GM12878 (cell line): ENCODE data around the gene ZMIZ2. TPM values are rescaled to one million over a fixed set of nuclear protein-coding genes. Genes with fewer than 3 reads are reported as not detected.

Source experiments
- ATAC-seq: fragments of 200-7000 bp; cut with Tn5 transposase; 3 replicates; pipeline ENCODE4 v1.9.1; 2020; ENCODE audit warnings: mild to moderate bottlenecking, moderate library complexity
- BruUV-seq: library from RNA; stranded (reverse); fragments of 400-500 nt; replicated peaks from 2 replicates; lab custom pipeline; 2021; lab: Mats Ljungman, UMichigan
- CTCF ChIA-PET: fragments of 300-600 bp; sonication (Branson Sonifier 250); formaldehyde crosslinking; extraction: SDS; loops from one replicate; lab custom pipeline; 2021; ENCODE audit warnings: inconsistent platforms; lab: Yijun Ruan, JAX
- POLR2A ChIA-PET: fragments of 350-600 bp; formaldehyde crosslinking; extraction: SDS; loops from one replicate; lab custom pipeline; 2021; ENCODE audit warnings: inconsistent platforms; lab: Charles Lee
- RAD21 ChIA-PET: fragments of 300-600 bp; sonication (Branson Sonifier 250); formaldehyde crosslinking; loops from one replicate; lab custom pipeline; 2023; ENCODE audit warnings: antibody characterized with exemption; ENCODE audit not compliant: unreplicated experiment; lab: Charles Lee
- SMC1A ChIA-PET: fragments of 300-600 bp; sonication (Branson Sonifier 250); formaldehyde crosslinking; loops from one replicate; lab custom pipeline; 2023; ENCODE audit not compliant: unreplicated experiment, uncharacterized antibody; lab: Charles Lee
- DNase-seq: peaks from one replicate; pipeline ENCODE4 v3.0.0-alpha.2; 2011; ENCODE audit warnings: low read depth, low spot score
- FAIRE-seq: peaks from 3 replicates; lab custom pipeline; 2011; peaks lifted over from hg19 to GRCh38; lab: Jason Lieb, UNC
- H2AFZ ChIP-seq: 2 replicates; pipeline ENCODE4 v1.6.0; 2011; ENCODE audit warnings: low read depth, low read length, control low read depth; ENCODE audit not compliant: control insufficient read depth
- H3K27ac ChIP-seq: 2 replicates; pipeline ENCODE4 v1.5.1; 2011; ENCODE audit warnings: control low read depth; ENCODE audit not compliant: control insufficient read depth, insufficient read depth
- H3K27me3 ChIP-seq, 2 experiments: replicated peaks in 1 of 2; 2 replicates each; pipeline versions ENCODE4 v1.6.0 to v1.6.1; 2011; ENCODE audit warnings: low read length in 1 of 2; ENCODE audit not compliant: control insufficient read depth in 2 of 2, insufficient read depth in 2 of 2
- H3K36me3 ChIP-seq, 2 experiments: 2 replicates each; pipeline ENCODE4 v1.5.1; 2011; ENCODE audit warnings: low read length in 1 of 2; ENCODE audit not compliant: control insufficient read depth in 2 of 2, insufficient read depth in 2 of 2
- H3K4me1 ChIP-seq: 2 replicates; pipeline ENCODE4 v1.6.1; 2011; ENCODE audit warnings: mild to moderate bottlenecking, low read length, moderate library complexity, mixed read lengths; ENCODE audit not compliant: control insufficient read depth, insufficient read depth
- H3K4me2 ChIP-seq: 2 replicates; pipeline ENCODE4 v1.6.0; 2011; ENCODE audit warnings: control low read depth; ENCODE audit not compliant: control insufficient read depth, insufficient read depth
- H3K4me3 ChIP-seq: fragments of 200-600 bp; sonication (generic); 2 replicates; pipeline ENCODE4 v1.5.1; 2016
- H3K79me2 ChIP-seq: 2 replicates; pipeline ENCODE4 v1.6.0; 2011; ENCODE audit warnings: low read length; ENCODE audit not compliant: control insufficient read depth, insufficient read depth
- H3K9ac ChIP-seq: 2 replicates; pipeline ENCODE4 v1.8.0; 2011; ENCODE audit warnings: low read length, control low read depth, mixed read lengths; ENCODE audit not compliant: control insufficient read depth, insufficient read depth
- H3K9me3 ChIP-seq: replicated peaks from 3 replicates; pipeline ENCODE4 v1.5.1; 2011; ENCODE audit warnings: mild to moderate bottlenecking, low read length; ENCODE audit not compliant: control insufficient read depth, insufficient read depth
- H4K20me1 ChIP-seq: 2 replicates; pipeline ENCODE4 v1.6.0; 2011; ENCODE audit not compliant: control insufficient read depth, insufficient read depth
- ATF3 ChIP-seq: IDR thresholded peaks from 2 replicates; pipeline ENCODE4 v1.6.1; 2011; ENCODE audit warnings: low read depth, mild to moderate bottlenecking, low read length, moderate library complexity, borderline replicate concordance; ENCODE audit errors: extremely low read depth
- CBX3 ChIP-seq: fragments of 200-600 bp; sonication (generic); IDR thresholded peaks from 2 replicates; pipeline ENCODE4 v1.6.1; 2016; ENCODE audit warnings: low read depth, borderline replicate concordance
- CHD4 ChIP-seq: fragments of 200-600 bp; sonication (generic); IDR thresholded peaks from 2 replicates; pipeline ENCODE4 v1.6.1; 2016; ENCODE audit warnings: mild to moderate bottlenecking
- E4F1 ChIP-seq: fragments of 450-650 bp; IDR thresholded peaks from 2 replicates; pipeline ENCODE4 v1.6.1; 2018; ENCODE audit warnings: borderline replicate concordance, mild to moderate bottlenecking; ENCODE audit not compliant: partially characterized antibody
- EGR1 ChIP-seq, 2 experiments: IDR thresholded peaks; 1 replicate in 1 of 2; 2 replicates in 1 of 2; pipeline ENCODE4 v1.6.1; 2011 to 2012; ENCODE audit warnings: low read depth in 2 of 2, low read length in 2 of 2, borderline replicate concordance in 1 of 2, mild to moderate bottlenecking in 1 of 2, moderate library complexity in 1 of 2
- MEF2A ChIP-seq: IDR thresholded peaks from 2 replicates; pipeline ENCODE4 v1.6.1; 2011; ENCODE audit warnings: low read depth, mild to moderate bottlenecking, low read length, moderate library complexity; ENCODE audit not compliant: insufficient read depth
- NBN ChIP-seq: fragments of 450-650 bp; IDR thresholded peaks from 2 replicates; pipeline ENCODE4 v1.6.1; 2016
- RCOR1 ChIP-seq: conservative IDR thresholded peaks from 2 replicates; pipeline ENCODE4 v1.6.1; 2012; ENCODE audit warnings: low read depth, low read length, improper control_type of control experiment
- REST ChIP-seq: IDR thresholded peaks from 2 replicates; pipeline ENCODE4 v1.6.1; 2012; ENCODE audit warnings: mild to moderate bottlenecking, low read depth, low read length
- SRF ChIP-seq, 2 experiments: IDR thresholded peaks; 2 replicates each; pipeline ENCODE4 v1.6.1; 2011; ENCODE audit warnings: low read depth in 2 of 2, low read length in 2 of 2, mild to moderate bottlenecking in 1 of 2, moderate library complexity in 1 of 2
- TAF1 ChIP-seq: IDR thresholded peaks from 2 replicates; pipeline ENCODE4 v1.6.1; 2011; ENCODE audit warnings: mild to moderate bottlenecking, low read depth, low read length, borderline replicate concordance
- TARDBP ChIP-seq: IDR thresholded peaks from 2 replicates; pipeline ENCODE4 v1.6.1; 2016; ENCODE audit warnings: borderline replicate concordance
- USF1 ChIP-seq: IDR thresholded peaks from 2 replicates; pipeline ENCODE4 v1.6.1; 2011; ENCODE audit warnings: borderline replicate concordance, low read depth, mild to moderate bottlenecking, moderate library complexity, mixed read lengths, low read length; ENCODE audit not compliant: insufficient read depth; ENCODE audit errors: extremely low read length
- ZNF217 ChIP-seq: fragments of 450-650 bp; IDR thresholded peaks from 2 replicates; pipeline ENCODE4 v1.6.1; 2017; ENCODE audit warnings: antibody characterized with exemption, mild to moderate bottlenecking
- ZSCAN29 ChIP-seq: fragments of 450-650 bp; IDR thresholded peaks from 2 replicates; pipeline ENCODE4 v1.6.1; 2017; ENCODE audit warnings: mild to moderate bottlenecking, moderate library complexity
- WGBS: methylation state at CpG from one replicate; pipeline ENCODE4 v1.1.6; 2016; ENCODE audit warnings: low lambda C conversion rate; ENCODE audit not compliant: insufficient replicate concordance, insufficient coverage; ENCODE audit errors: missing lambda C conversion rate; 5-methylcytosine and 5-hydroxymethylcytosine counted together
- in situ Hi-C: fragments of 300-500 bp; cut with MboI; formaldehyde crosslinking; loops from 9 replicates; pipeline ENCODE4 v1.14.3; 2018; ENCODE audit warnings: mixed read lengths
- intact Hi-C: fragments of 100-400 bp; cut with micrococcal nuclease; formaldehyde crosslinking; loops from one replicate; pipeline ENCODE4 v1.14.2; 2022; ENCODE audit not compliant: unreplicated experiment
- polyA plus RNA-seq, 11 experiments: library from polyadenylated mRNA; depleted of rRNA in 4 of 11; unstranded in 6 of 11; stranded (reverse) in 5 of 11; fragments of >200 nt; fragmentation: Nextera tagmentation in 4 of 11; fragmentation: Illumina TruSeq in 1 of 11; extraction: Ambion mirVana in 4 of 11; extraction: Trizol in 1 of 11; gene quantifications; 1 replicate in 1 of 11; 2 replicates in 10 of 11; pipeline versions ENCODE4 v1.2.1 to v1.2.3, GENCODE V29; 2011 to 2016; ENCODE audit warnings: inconsistent platforms in 2 of 11, missing spikeins in 2 of 11, low read depth in 1 of 11
- total RNA-seq, 4 experiments: library from RNA; depleted of rRNA in 3 of 4; stranded (reverse); fragments of >200 nt in 3 of 4; fragmentation: Illumina TruSeq in 1 of 4; extraction: Trizol in 1 of 4; gene quantifications; 2 replicates each; pipeline versions ENCODE4 v1.2.1 to v1.2.3, GENCODE V29; 2013 to 2021

The ZMIZ2 gene
- total and polyA plus RNA-seq, 10 of the 15 experiments (the other 5 are each of a cell fraction or from before 2014, with no cell fraction given): 0.71 to 158 (median 17.0) TPM

- intact Hi-C loops (no loop called here), in situ Hi-C loops (no loop called here)
- Histone ChIP-seq H3K36me3 (peaks cover 20 to 26% of the 10 kb centered on the region in 2 experiments), H3K4me1 (peaks cover 22% of the 10 kb centered on the region), H4K20me1 (peaks cover 6% of the 10 kb centered on the region; the same call in 1 of the 2 replicates), H3K4me3 (no peak overlapping the region), H3K27me3 (no peaks in the 10 kb centered on the region), H3K9me3 (no peaks in the 10 kb centered on the region), H3K79me2 (peaks cover 46% of the 10 kb centered on the region), H2AFZ (no peak overlapping the region), H3K9ac (no peak overlapping the region), H3K27ac (no peak overlapping the region), H3K4me2 (no peak overlapping the region)
- no peak for ATAC-seq
- ChIA-PET RAD21 (no interaction called here), POLR2A (interaction anchor here (0.8 kb wide), 1 partner anchor 120 kb away, joined by 7 read pairs; no protein-coding TSS in a partner anchor), SMC1A (no interaction called here), CTCF (no interaction called here)
- BruUV-seq: no TSS peak
- FAIRE-seq: no peak
- 96% methylated on average over 12 of the region's 12 CpGs for WGBS
- no peak for DNase-seq
- TF ChIP-seq ATF3 (no peak), CHD4 (no peak), RCOR1 (no peak), TARDBP (no peak), SRF (IDR thresholded peaks at IDR 0.05; ENCODE audit: low read depth in 2 of 2, low read length in 2 of 2) (no peak), E4F1 (no peak), MEF2A (no peak), NBN (no peak), EGR1 (IDR thresholded peaks at IDR 0.05; ENCODE audit: borderline replicate concordance in 1 of 2, low read depth in 2 of 2, low read length in 2 of 2) (no peak), ZNF217 (no peak), CBX3 (no peak), ZSCAN29 (no peak), TAF1 (no peak), USF1 (no peak), REST (no peak)
Measured at GRCh38 chr7:44756904-44757303, 8.3 kb downstream of the ZMIZ2 start.
